Keratinocyte (primary cell): ENCODE measurements around the gene KDM7A.

Experiments
- EZH2 ChIP-seq: IDR thresholded peaks from one replicate; pipeline ENCODE4 v1.6.1; 2012; ENCODE audit warnings: inconsistent platforms, mild to moderate bottlenecking, low read length, moderate library complexity
- TF ChIP-seq, protein P1 (sequence below), 3 experiments: IDR thresholded peaks in 1 of 3; conservative IDR thresholded peaks in 1 of 3; optimal IDR thresholded peaks in 1 of 3; 2 replicates in 2 of 3; 3 replicates in 1 of 3; pipeline versions ENCODE3 to v1.5.1; 2011; ENCODE audit warnings: low read length in 3 of 3, mild to moderate bottlenecking in 3 of 3, moderate library complexity in 2 of 3, control low read depth in 1 of 3, inconsistent platforms in 1 of 3; ENCODE audit not compliant: insufficient read depth in 2 of 3; ENCODE audit errors: extremely low read depth in 1 of 3

DNA sequence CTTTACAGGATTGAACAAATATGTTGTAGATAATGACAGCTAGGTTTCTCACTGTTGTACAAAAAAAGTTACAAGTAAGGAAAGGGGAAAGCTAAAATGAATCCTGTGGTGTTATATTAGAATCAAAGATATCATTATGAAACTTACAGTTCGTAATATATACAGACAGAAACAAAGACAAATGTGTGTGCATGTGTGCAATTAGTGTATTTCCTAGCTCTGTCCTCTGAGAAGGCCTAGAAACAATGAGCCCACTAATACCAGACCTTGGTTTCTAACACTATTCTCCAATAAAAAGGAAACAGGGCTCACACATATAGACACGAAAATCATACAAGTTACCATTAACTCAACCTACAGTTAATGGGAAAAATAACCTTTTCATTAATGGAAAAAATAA, 8.0 kb downstream of the KDM7A start:
- TF ChIP-seq, protein P1, sequence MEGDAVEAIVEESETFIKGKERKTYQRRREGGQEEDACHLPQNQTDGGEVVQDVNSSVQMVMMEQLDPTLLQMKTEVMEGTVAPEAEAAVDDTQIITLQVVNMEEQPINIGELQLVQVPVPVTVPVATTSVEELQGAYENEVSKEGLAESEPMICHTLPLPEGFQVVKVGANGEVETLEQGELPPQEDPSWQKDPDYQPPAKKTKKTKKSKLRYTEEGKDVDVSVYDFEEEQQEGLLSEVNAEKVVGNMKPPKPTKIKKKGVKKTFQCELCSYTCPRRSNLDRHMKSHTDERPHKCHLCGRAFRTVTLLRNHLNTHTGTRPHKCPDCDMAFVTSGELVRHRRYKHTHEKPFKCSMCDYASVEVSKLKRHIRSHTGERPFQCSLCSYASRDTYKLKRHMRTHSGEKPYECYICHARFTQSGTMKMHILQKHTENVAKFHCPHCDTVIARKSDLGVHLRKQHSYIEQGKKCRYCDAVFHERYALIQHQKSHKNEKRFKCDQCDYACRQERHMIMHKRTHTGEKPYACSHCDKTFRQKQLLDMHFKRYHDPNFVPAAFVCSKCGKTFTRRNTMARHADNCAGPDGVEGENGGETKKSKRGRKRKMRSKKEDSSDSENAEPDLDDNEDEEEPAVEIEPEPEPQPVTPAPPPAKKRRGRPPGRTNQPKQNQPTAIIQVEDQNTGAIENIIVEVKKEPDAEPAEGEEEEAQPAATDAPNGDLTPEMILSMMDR (optimal IDR thresholded peaks at IDR 0.05 in 1 of 3, IDR thresholded peaks at IDR 0.05 in 1 of 3, conservative IDR thresholded peaks at IDR 0.05 in 1 of 3; ENCODE audit: extremely low read depth in 1 of 3, insufficient read depth in 2 of 3, low read length in 3 of 3) = no peak
- no peak for TF ChIP-seq EZH2
